IgD-negative memory B cell (primary cell): ENCODE measurements around the gene SCAPER. TPM values are rescaled to one million over a fixed set of nuclear protein-coding genes. Genes with fewer than 3 reads are reported as not detected.
"Not testable (repeated sequence)": the region's sequence is repeated elsewhere in the genome, so short reads cannot be mapped to it uniquely, and the experiment has no call there.

ENCODE experiments used
- H3K27ac Mint-ChIP-seq, 3 donors: one replicate each; pipeline ENCODE4 v1.8.0; 2020 to 2022; ENCODE audit warnings: mild to moderate bottlenecking in 3 of 3, mixed read lengths in 3 of 3, moderate library complexity in 1 of 3
- H3K27me3 Mint-ChIP-seq: one replicate; pipeline ENCODE4 v1.8.0; 2021; ENCODE audit warnings: mixed read lengths
- H3K36me3 Mint-ChIP-seq: one replicate; pipeline ENCODE4 v1.8.0; 2020; ENCODE audit warnings: mild to moderate bottlenecking, mixed read lengths
- H3K4me1 Mint-ChIP-seq, 3 donors: one replicate each; pipeline ENCODE4 v1.8.0; 2020 to 2022; ENCODE audit warnings: mixed read lengths in 3 of 3, mild to moderate bottlenecking in 1 of 3
- H3K4me3 Mint-ChIP-seq, 4 donors: one replicate each; pipeline ENCODE4 v1.8.0; 2020 to 2022; ENCODE audit warnings: mild to moderate bottlenecking in 4 of 4, mixed read lengths in 4 of 4, moderate library complexity in 3 of 4
- H3K9me3 Mint-ChIP-seq, 3 donors: one replicate each; pipeline ENCODE4 v1.8.0; 2020 to 2021; ENCODE audit warnings: mixed read lengths in 3 of 3, mild to moderate bottlenecking in 1 of 3
- polyA plus RNA-seq: library from polyadenylated mRNA; unstranded; fragments of 300-500 nt; fragmentation: Illumina TruSeq; gene quantifications from one replicate; pipeline ENCODE4 v1.2.3, GENCODE V29; 2021

SCAPER gene
- polyA plus RNA-seq, 1 donor from 2014 or later = 25.6 TPM

GRCh38 chr15:76930831-76931396 is 25.8 kb upstream of the SCAPER start:
- H3K27ac Mint-ChIP-seq = peak overlapping the region; percentile 89 to 95 (median 93)
- H3K27me3 Mint-ChIP-seq = no peaks in the 10 kb centered on the region
- peaks cover 4% of the 10 kb centered on the region for H3K36me3 Mint-ChIP-seq
- no peaks in the 10 kb centered on the region for H3K9me3 Mint-ChIP-seq
- peaks cover 17 to 26% (median 22%) of the 10 kb centered on the region in 3 donors for H3K4me1 Mint-ChIP-seq
- H3K4me3 Mint-ChIP-seq = peak overlapping the region; percentile 82 to 97 (median 94)

GRCh38 chr15:76929011-76929760 is 24.0 kb upstream of the SCAPER start:
- H3K4me1 Mint-ChIP-seq = peaks cover 9 to 18% (median 13%) of the 10 kb centered on the region in 3 donors
- H3K36me3 Mint-ChIP-seq = peaks cover 6% of the 10 kb centered on the region
- H3K27ac Mint-ChIP-seq = no peak overlapping the region
- peak overlapping the region in 1 of 4 donors; percentile 21 for H3K4me3 Mint-ChIP-seq
- H3K9me3 Mint-ChIP-seq = no peaks in the 10 kb centered on the region
- H3K27me3 Mint-ChIP-seq = peaks cover 5% of the 10 kb centered on the region

- Mint-ChIP-seq H3K27ac (no peak overlapping the region), H3K4me1 (peaks cover 9 to 17% (median 13%) of the 10 kb centered on the region in 3 donors), H3K9me3 (no peaks in the 10 kb centered on the region), H3K27me3 (peaks cover 5% of the 10 kb centered on the region), H3K4me3 (peak overlapping the region in 1 of 4 donors; percentile 21), H3K36me3 (peaks cover 6% of the 10 kb centered on the region)
Observed at GRCh38 chr15:76928201-76928600, 23.1 kb upstream of the SCAPER start.

GRCh38 chr15:76916369-76916768 is 11.2 kb upstream of the SCAPER start:
- peaks cover 3% of the 10 kb centered on the region for H3K36me3 Mint-ChIP-seq

GRCh38 chr15:76913737-76914136 is 8.6 kb upstream of the SCAPER start:
- no peak overlapping the region for H3K4me3 Mint-ChIP-seq
- H3K9me3 Mint-ChIP-seq = peaks cover 0 to 2% (median 0%) of the 10 kb centered on the region in 3 donors
- no peak overlapping the region for H3K27ac Mint-ChIP-seq
- H3K4me1 Mint-ChIP-seq = peaks cover 3 to 11% (median 5%) of the 10 kb centered on the region in 3 donors
- H3K36me3 Mint-ChIP-seq = peaks cover 3% of the 10 kb centered on the region
- H3K27me3 Mint-ChIP-seq = peaks cover 2% of the 10 kb centered on the region

More at GRCh38 chr15:76916369-76916768, 11.2 kb upstream of the SCAPER start:
- Mint-ChIP-seq H3K27ac (no peak overlapping the region), H3K27me3 (peaks cover 5% of the 10 kb centered on the region), H3K4me1 (no peaks in the 10 kb centered on the region), H3K9me3 (no peaks in the 10 kb centered on the region), H3K4me3 (no peak overlapping the region)

- Mint-ChIP-seq H3K4me3 (no peak overlapping the region), H3K27ac (peak overlapping the region in 1 of 3 donors; percentile 49), H3K36me3 (peaks cover 3% of the 10 kb centered on the region), H3K27me3 (peaks cover 2% of the 10 kb centered on the region), H3K9me3 (peaks cover 0 to 2% (median 0%) of the 10 kb centered on the region in 3 donors), H3K4me1 (peaks cover 12 to 20% (median 13%) of the 10 kb centered on the region in 3 donors)
Observed at GRCh38 chr15:76912430-76912829, 7.3 kb upstream of the SCAPER start.

GRCh38 chr15:76905855-76906254 is 715 bp upstream of the SCAPER start:
- peak overlapping the region; percentile 83 to 98 (median 96) for H3K27ac Mint-ChIP-seq
- no peaks in the 10 kb centered on the region for H3K36me3 Mint-ChIP-seq
- H3K9me3 Mint-ChIP-seq = peaks cover 0 to under 1% (median 0%) of the 10 kb centered on the region in 3 donors
- H3K4me1 Mint-ChIP-seq = peaks cover 30 to 46% (median 31%) of the 10 kb centered on the region in 3 donors
- H3K4me3 Mint-ChIP-seq = peak overlapping the region; percentile 90 to 96 (median 94)
- H3K27me3 Mint-ChIP-seq = no peaks in the 10 kb centered on the region

GRCh38 chr15:76904461-76905012 is 603 bp downstream of the SCAPER start:
- H3K4me3 Mint-ChIP-seq = peak overlapping the region; percentile 90 to 96 (median 94)
- peak overlapping the region; percentile 83 to 98 (median 91) for H3K27ac Mint-ChIP-seq
- no peaks in the 10 kb centered on the region for H3K36me3 Mint-ChIP-seq
- no peaks in the 10 kb centered on the region for H3K9me3 Mint-ChIP-seq
- H3K4me1 Mint-ChIP-seq = peaks cover 27 to 40% (median 29%) of the 10 kb centered on the region in 3 donors
- H3K27me3 Mint-ChIP-seq = no peaks in the 10 kb centered on the region

- Mint-ChIP-seq H3K36me3 (no peaks in the 10 kb centered on the region), H3K4me3 (peak overlapping the region; percentile 42 to 96 (median 67)), H3K4me1 (peaks cover 24 to 33% (median 27%) of the 10 kb centered on the region in 3 donors), H3K27me3 (no peaks in the 10 kb centered on the region), H3K9me3 (no peaks in the 10 kb centered on the region), H3K27ac (peak overlapping the region in 2 of 3 donors; percentile 72 to 83)
Observed at GRCh38 chr15:76903251-76903681, 1.9 kb downstream of the SCAPER start.

- Mint-ChIP-seq H3K36me3 (no peaks in the 10 kb centered on the region), H3K27me3 (no peaks in the 10 kb centered on the region), H3K27ac (no peak overlapping the region), H3K4me1 (peaks cover 20 to 29% (median 20%) of the 10 kb centered on the region in 3 donors), H3K4me3 (no peak overlapping the region), H3K9me3 (no peaks in the 10 kb centered on the region)
Observed at GRCh38 chr15:76901965-76902364, 3.2 kb downstream of the SCAPER start.

GRCh38 chr15:76899931-76900310 is 5.2 kb downstream of the SCAPER start:
- not testable (repeated sequence) for H3K36me3 Mint-ChIP-seq, H3K4me3 Mint-ChIP-seq, H3K27me3 Mint-ChIP-seq, H3K27ac Mint-ChIP-seq, H3K9me3 Mint-ChIP-seq
- peaks cover 10 to 23% (median 16%) of the 10 kb centered on the region in 3 donors for H3K4me1 Mint-ChIP-seq

- H3K27me3 Mint-ChIP-seq, H3K36me3 Mint-ChIP-seq, H3K9me3 Mint-ChIP-seq, H3K27ac Mint-ChIP-seq: not testable (repeated sequence)
- Mint-ChIP-seq H3K4me3 (peak overlapping the region in 1 of 4 donors; percentile 58), H3K4me1 (peaks cover 15 to 25% (median 21%) of the 10 kb centered on the region in 3 donors)
Observed at GRCh38 chr15:76899176-76899930, 5.8 kb downstream of the SCAPER start.

- Mint-ChIP-seq H3K4me1 (peaks cover 13 to 20% (median 16%) of the 10 kb centered on the region in 3 donors), H3K27ac (no peak overlapping the region), H3K36me3 (peaks cover 13% of the 10 kb centered on the region), H3K9me3 (peaks cover 0 to 3% (median 2%) of the 10 kb centered on the region in 3 donors), H3K27me3 (no peaks in the 10 kb centered on the region), H3K4me3 (no peak overlapping the region)
Observed at GRCh38 chr15:76898102-76898501, 7.0 kb downstream of the SCAPER start.

GRCh38 chr15:76894174-76894573 is 11.0 kb downstream of the SCAPER start:
- H3K9me3 Mint-ChIP-seq = peaks cover 0 to 3% (median 2%) of the 10 kb centered on the region in 3 donors
- H3K36me3 Mint-ChIP-seq = peaks cover 18% of the 10 kb centered on the region
- H3K27ac Mint-ChIP-seq = no peak overlapping the region
- H3K27me3 Mint-ChIP-seq = no peaks in the 10 kb centered on the region
- H3K4me3 Mint-ChIP-seq = peak overlapping the region in 1 of 4 donors; percentile 30
- peaks cover 22 to 23% (median 22%) of the 10 kb centered on the region in 3 donors for H3K4me1 Mint-ChIP-seq
